K562 (cell line): ENCODE results near the gene TMTC2. TPM values are rescaled to one million over a fixed set of nuclear protein-coding genes. Genes with fewer than 3 reads are reported as not detected.
"Not testable (repeated sequence)": the region's sequence is repeated elsewhere in the genome, so short reads cannot be mapped to it uniquely, and the experiment has no call there.

ENCODE experiments used
- ATAC-seq: fragments of 200-7000 bp; cut with Tn5 transposase; 3 replicates; pipeline ENCODE4 v1.9.1; 2020; ENCODE audit warnings: moderate library complexity
- BruUV-seq: library from RNA; stranded (reverse); fragments of 400-500 nt; replicated peaks from 2 replicates; lab custom pipeline; 2021; lab: Mats Ljungman, UMichigan
- CTCF ChIA-PET: fragments of 300-600 bp; formaldehyde crosslinking; extraction: SDS; loops from one replicate; lab custom pipeline; 2021; ENCODE audit warnings: low intra/inter-chr PET ratio; lab: Yijun Ruan, JAX
- POLR2A ChIA-PET: fragments of 300-600, 350-650 bp; sonication (Branson Sonifier 250); formaldehyde crosslinking; extraction: SDS; loops from one replicate; lab custom pipeline; 2021; ENCODE audit warnings: antibody characterized with exemption, inconsistent platforms; lab: Yijun Ruan, JAX
- DNase-seq, 4 experiments: peaks; one replicate each; pipeline versions ENCODE4 v3.0.0 to v3.0.0-alpha.2; 2011 to 2018; ENCODE audit warnings: low spot score in 3 of 4, mixed read lengths in 3 of 4; ENCODE audit errors: extremely low read depth in 1 of 4
- FAIRE-seq: peaks from 2 replicates; lab custom pipeline; 2011; peaks lifted over from hg19 to GRCh38; lab: Jason Lieb, UNC
- H2AFZ ChIP-seq: 2 replicates; pipeline ENCODE4 v1.6.0; 2011; ENCODE audit warnings: low read depth, low read length, control low read depth, inconsistent platforms
- H3K27ac ChIP-seq: fragments of 200-600 bp; 3 replicates; pipeline ENCODE4 v1.8.0; 2011; ENCODE audit warnings: low read depth, mild to moderate bottlenecking, control low read depth, inconsistent platforms, low read length, moderate library complexity, mixed read lengths; ENCODE audit errors: extremely low read depth
- H3K27me3 ChIP-seq, 2 experiments: fragments of 300-600 bp in 1 of 2; 2 replicates in 1 of 2; 3 replicates in 1 of 2; pipeline versions ENCODE4 v1.6.0 to v1.8.0; 2011; ENCODE audit warnings: inconsistent platforms in 2 of 2, low read length in 2 of 2, mild to moderate bottlenecking in 1 of 2, mixed read lengths in 1 of 2, moderate library complexity in 1 of 2; ENCODE audit not compliant: control insufficient read depth in 2 of 2, insufficient read depth in 2 of 2
- H3K36me3 ChIP-seq: fragments of 300-600 bp; 3 replicates; pipeline ENCODE4 v1.8.0; 2011; ENCODE audit warnings: mild to moderate bottlenecking, low read length, inconsistent platforms; ENCODE audit not compliant: control insufficient read depth, insufficient read depth
- H3K4me1 ChIP-seq, 2 experiments: fragments of 200-600 bp in 1 of 2; replicated peaks in 1 of 2; 2 replicates in 1 of 2; 3 replicates in 1 of 2; pipeline versions ENCODE4 v1.5.1 to v1.8.0; 2011; ENCODE audit warnings: inconsistent platforms in 2 of 2, low read length in 2 of 2, mild to moderate bottlenecking in 1 of 2, mixed read lengths in 1 of 2, moderate library complexity in 1 of 2; ENCODE audit not compliant: control insufficient read depth in 2 of 2, insufficient read depth in 2 of 2
- H3K4me2 ChIP-seq: 2 replicates; pipeline ENCODE4 v1.6.1; 2011; ENCODE audit warnings: low read length, control low read depth, inconsistent platforms, mixed read lengths; ENCODE audit not compliant: insufficient read depth
- H3K4me3 ChIP-seq: fragments of 200-600 bp; sonication (generic), shearing (Covaris generic); 2 replicates; pipeline ENCODE4 v1.5.1; 2016; ENCODE audit warnings: control low read depth, inconsistent platforms
- H3K79me2 ChIP-seq: fragments of 200-600 bp; 3 replicates; pipeline ENCODE4 v1.8.0; 2011; ENCODE audit warnings: low read length, inconsistent platforms; ENCODE audit not compliant: control insufficient read depth, insufficient read depth
- H3K9ac ChIP-seq, 2 experiments: 2 replicates each; pipeline versions ENCODE4 v1.6.0 to v1.6.1; 2011; ENCODE audit warnings: low read depth in 2 of 2, low read length in 2 of 2, control low read depth in 1 of 2, inconsistent platforms in 1 of 2, mild to moderate bottlenecking in 1 of 2, mixed read lengths in 1 of 2; ENCODE audit not compliant: insufficient read depth in 1 of 2
- H3K9me1 ChIP-seq: one replicate; pipeline ENCODE4 v1.6.0; 2011; ENCODE audit warnings: inconsistent platforms, mild to moderate bottlenecking, low read length, moderate library complexity; ENCODE audit not compliant: control insufficient read depth, insufficient read depth
- H3K9me3 ChIP-seq: replicated peaks from 2 replicates; pipeline ENCODE4 v1.5.1; 2011; ENCODE audit warnings: low read depth, low read length, inconsistent platforms; ENCODE audit not compliant: control insufficient read depth, insufficient read depth
- H4K20me1 ChIP-seq: replicated peaks from 2 replicates; pipeline ENCODE4 v1.6.1; 2011; ENCODE audit warnings: low read length, inconsistent platforms, mixed read lengths; ENCODE audit not compliant: control insufficient read depth, insufficient read depth
- PKNOX1 ChIP-seq: fragments of 450-650 bp; IDR thresholded peaks from 2 replicates; pipeline ENCODE4 v1.6.1; 2016
- RAD21 ChIP-seq, 2 experiments: fragments of 250-450 bp in 1 of 2; fragments of 450-650 bp in 1 of 2; sonication (Bioruptor Pico) in 1 of 2; formaldehyde crosslinking in 1 of 2; IDR thresholded peaks in 1 of 2; conservative IDR thresholded peaks in 1 of 2; 2 replicates each; pipeline versions ENCODE4 v1.4.0 to v1.8.0; 2020 to 2022; ENCODE audit warnings: mild to moderate bottlenecking in 2 of 2, moderate library complexity in 1 of 2
- RCOR1 ChIP-seq, 2 experiments: IDR thresholded peaks; 2 replicates each; pipeline ENCODE4 v1.6.1; 2012; ENCODE audit warnings: low read depth in 2 of 2, low read length in 2 of 2, borderline replicate concordance in 1 of 2, improper control_type of control experiment in 1 of 2
- TGIF2 ChIP-seq: sonication (generic); formaldehyde crosslinking; IDR thresholded peaks from 2 replicates; pipeline ENCODE4 v1.8.1; 2022; ENCODE audit warnings: mild to moderate bottlenecking, missing genetic modification reagents, moderate library complexity
- ZNF140 ChIP-seq: fragments of 250-450 bp; sonication (Bioruptor Pico); IDR thresholded peaks from 2 replicates; pipeline ENCODE4 v1.8.0; 2021; ENCODE audit warnings: moderate library complexity, mild to moderate bottlenecking, inconsistent platforms
- WGBS: fragments of 100-300 bp; shearing (Covaris generic); methylation state at CpG from one replicate; pipeline ENCODE4 v1.1.6; 2016; ENCODE audit warnings: low coverage, mixed read lengths; ENCODE audit not compliant: insufficient coverage; ENCODE audit errors: missing lambda C conversion rate; 5-methylcytosine and 5-hydroxymethylcytosine counted together
- in situ Hi-C: fragments of 300-500 bp; cut with MboI; formaldehyde crosslinking; loops from 4 replicates; pipeline ENCODE4 v1.15.0; 2018; ENCODE audit warnings: inconsistent platforms, mixed read lengths
- intact Hi-C: fragments of 100-400 bp; cut with micrococcal nuclease; formaldehyde crosslinking; loops from 2 replicates; pipeline ENCODE4 v1.14.2; 2022
- polyA plus RNA-seq, 8 experiments: library from polyadenylated mRNA; depleted of rRNA in 4 of 8; stranded (reverse) in 5 of 8; unstranded in 3 of 8; fragments of >200 nt; fragmentation: Nextera tagmentation in 2 of 8; fragmentation: Illumina TruSeq in 1 of 8; extraction: Ambion mirVana in 2 of 8; extraction: Trizol in 1 of 8; gene quantifications; 2 replicates each; pipeline versions ENCODE4 v1.2.1 to v1.2.3, GENCODE V29; 2011 to 2014; ENCODE audit warnings: inconsistent platforms in 1 of 8, missing spikeins in 1 of 8
- total RNA-seq, 7 experiments: library from RNA; depleted of rRNA in 6 of 7; stranded (reverse); fragments of >200 nt in 6 of 7; fragmentation: Illumina TruSeq in 2 of 7; extraction: Trizol in 2 of 7; gene quantifications; 2 replicates each; pipeline versions ENCODE4 v1.2.1 to v1.2.3, GENCODE V29; 2011 to 2021; ENCODE audit warnings: low replicate concordance in 1 of 7

The TMTC2 gene
- total and polyA plus RNA-seq, 9 of the 15 experiments (the other 6 are each of a cell fraction or from before 2014, with no cell fraction given): 0.29 to 1.1 (median 0.55) TPM

- intact Hi-C loops: no loop called here
- no peaks in the 10 kb centered on the region for H3K9me3 ChIP-seq
- DNase-seq (no peak), ATAC-seq (no peak), FAIRE-seq (no peak)
- WGBS: 0% methylated on average over 2 of the region's 3 CpGs
- no peaks in the 10 kb centered on the region for H3K79me2 ChIP-seq
- BruUV-seq: no TSS peak
- H3K4me3 ChIP-seq: no peak overlapping the region
- no peak overlapping the region for H2AFZ ChIP-seq
- ChIA-PET CTCF (no interaction called here), POLR2A (no interaction called here)
- no peaks in the 10 kb centered on the region for H3K36me3 ChIP-seq
- H4K20me1 ChIP-seq: no peaks in the 10 kb centered on the region
- no peak overlapping the region for H3K4me2 ChIP-seq
- H3K9me1 ChIP-seq: no peaks in the 10 kb centered on the region
- no peak overlapping the region for H3K27ac ChIP-seq
- H3K4me1 ChIP-seq: no peaks in the 10 kb centered on the region
- TF ChIP-seq RCOR1 (IDR thresholded peaks at IDR 0.05; ENCODE audit: borderline replicate concordance in 1 of 2, low read depth in 2 of 2, low read length in 2 of 2) (no peak), RAD21 (CRISPR knock-in tag; conservative IDR thresholded peaks at IDR 0.05 in 1 of 2, IDR thresholded peaks at IDR 0.05 in 1 of 2) (no peak), ZNF140 (no peak), PKNOX1 (no peak), TGIF2 (no peak)
- no peaks in the 10 kb centered on the region for H3K27me3 ChIP-seq
- in situ Hi-C loops: no loop called here
- no peak overlapping the region for H3K9ac ChIP-seq
Observed at GRCh38 chr12:82760423-82760822, 73.7 kb downstream of the TMTC2 start.

GRCh38 chr12:82765206-82765605 is 78.5 kb downstream of the TMTC2 start:
- H2AFZ ChIP-seq, in situ Hi-C loops, DNase-seq, H3K4me1 ChIP-seq, H3K27me3 ChIP-seq, H4K20me1 ChIP-seq, H3K9me3 ChIP-seq, H3K79me2 ChIP-seq, intact Hi-C loops, BruUV-seq, POLR2A ChIA-PET, FAIRE-seq, H3K36me3 ChIP-seq, H3K4me2 ChIP-seq, CTCF ChIA-PET, H3K4me3 ChIP-seq, H3K9ac ChIP-seq, H3K9me1 ChIP-seq, ATAC-seq, H3K27ac ChIP-seq: not testable (repeated sequence)
- WGBS: 2% methylated on average over 7 of the region's 7 CpGs
